Heart right ventricle (tissue), 16 donors: ENCODE results near the gene PTCH2. TPM values are rescaled to one million over a fixed set of nuclear protein-coding genes. Genes with fewer than 3 reads are reported as not detected.

Experiments
- ATAC-seq, 8 donors: fragments of 200-7000 bp; cut with Tn5 transposase; one replicate each; pipeline ENCODE4 v1.9.1; 2020; ENCODE audit warnings: mild to moderate bottlenecking in 8 of 8, moderate library complexity in 8 of 8, moderate number of reproducible peaks in 1 of 8
- DNase-seq, 2 donors: peaks; one replicate each; pipeline ENCODE4 v3.0.0-alpha.2; 2020
- H3K27ac ChIP-seq, 10 donors: fragments of 200-600 bp; sonication (generic) in 2 of 10; one replicate each; pipeline versions ENCODE4 v1.5.0 to v1.8.0; 2020 to 2022; ENCODE audit warnings: mild to moderate bottlenecking in 3 of 10
- H3K27me3 ChIP-seq, 7 donors: fragments of 200-600 bp; one replicate each; pipeline ENCODE4 v1.8.0; 2021 to 2022; ENCODE audit warnings: mild to moderate bottlenecking in 2 of 7
- H3K36me3 ChIP-seq, 9 donors: fragments of 200-600 bp; sonication (generic) in 1 of 9; one replicate each; pipeline versions ENCODE4 v1.5.0 to v1.8.0; 2020 to 2022; ENCODE audit warnings: mild to moderate bottlenecking in 2 of 9
- H3K4me1 ChIP-seq, 9 donors: fragments of 200-600 bp; sonication (generic) in 1 of 9; one replicate each; pipeline versions ENCODE4 v1.5.0 to v1.8.0; 2020 to 2022; ENCODE audit warnings: mild to moderate bottlenecking in 4 of 9
- H3K4me3 ChIP-seq, 10 donors: fragments of 200-600 bp; sonication (generic) in 2 of 10; one replicate each; pipeline versions ENCODE4 v1.5.0 to v1.8.0; 2020 to 2022; ENCODE audit warnings: mild to moderate bottlenecking in 7 of 10, moderate library complexity in 2 of 10
- H3K9me3 ChIP-seq, 11 donors: fragments of 200-600 bp in 10 of 11; sonication (generic) in 2 of 11; one replicate each; pipeline versions ENCODE4 v1.5.0 to v1.8.0; 2013 to 2022; ENCODE audit warnings: mild to moderate bottlenecking in 2 of 11, control low read depth in 1 of 11, moderate library complexity in 1 of 11
- CTCF ChIP-seq, 9 donors: fragments of 200-600 bp; sonication (generic) in 2 of 9; IDR thresholded peaks; one replicate each; pipeline versions ENCODE4 v1.5.0 to v1.8.0; 2021 to 2022; ENCODE audit warnings: antibody characterized with exemption in 9 of 9, mild to moderate bottlenecking in 5 of 9, moderate library complexity in 1 of 9
- WGBS, 2 donors: extraction: QIAGEN DNeasy Blood & Tissue Kit; methylation state at CpG; one replicate each; pipeline ENCODE4 v1.1.7; 2013; ENCODE audit warnings: inconsistent platforms in 1 of 2; 5-methylcytosine and 5-hydroxymethylcytosine counted together
- intact Hi-C, 10 donors: fragments of 100-400 bp; cut with DNase I; formaldehyde crosslinking; loops; one replicate each; pipeline versions ENCODE4 v1.11.1 to v1.14.2; 2022
- polyA plus RNA-seq, 2 donors: library from polyadenylated mRNA; stranded (reverse); fragments of 200-250 nt; gene quantifications; one replicate each; pipeline ENCODE4 v1.2.3, GENCODE V29; 2013
- total RNA-seq, 10 donors: library from RNA; stranded (reverse); fragmentation: NEBNext Ultra II Directional in 3 of 10; extraction: Animal tissue kit (Norgen Biotek cat#: 25700) in 3 of 10; gene quantifications; one replicate each; pipeline versions ENCODE4 v1.2.1 to v1.2.4, GENCODE V29; 2021 to 2023
- donor health status: Arrhythmogenic right ventricular cardiomyopathy.
- donor health status: ischemic (EF 13 %, LVEDD 7.1; RV severe dilation, severe dysfunction).
- donor health status: healthy with polysubstance abuse.
- donor health status: DM: no; HTN: yes; CAD: no.
- donor health status: DM: no; HTN: no; CAD: no.
- donor health status: ischemic (EF 25% LVEDD 6.9; RV normal size, moderate dysfunction).
- donor health status: ischemic (EF 25% LVEDD 5.7; RV mildly dilated, moderate dysfunction).
- donor health status: healthy.
- donor health status: DM: yes; HTN: yes; CAD: no.
- donor health status: Ischemic cardiomyopathy.
- donor health status: ischemic (EF 35%, LVEDD 5.7; RV mildly dilated, moderate dysfunction).
- donor health status: nonischemic (EF 11% LVEDD 7.7; RV severe dilation, severe dysfunction).
- donor health status: DM: yes; HTN: yes; CAD: no.
- donor health status: PGD.
- donor health status: ischemic (EF 29% LVEDD 5.4; RV normal size, mild dysfunction).
- donor health status: nonischemic (EF 23%, LVEDD 6.1; RV moderate dilation, normal function).

Gene PTCH2
- total and polyA plus RNA-seq, 12 donors: 0.25 to 1.1 (median 0.44) TPM

GRCh38 chr1:44792736-44793502, 50.1 kb downstream of the PTCH2 start:
- H3K9me3 ChIP-seq: no peaks in the 10 kb centered on the region
- H3K4me3 ChIP-seq: no peak overlapping the region
- H3K27ac ChIP-seq: no peak overlapping the region
- H3K27me3 ChIP-seq: no peaks in the 10 kb centered on the region
- TF ChIP-seq CTCF (IDR thresholded peaks at IDR 0.05): no peak
- no peaks in the 10 kb centered on the region for H3K4me1 ChIP-seq
- H3K36me3 ChIP-seq: no peaks in the 10 kb centered on the region
- DNase-seq (no peak), ATAC-seq (peak in 1 of 8 donors; percentile 15)
- 93 to 94% methylated on average over 9 of the region's 9 CpGs for WGBS, 2 donors
- intact Hi-C loops: loop anchor here in 7 of 10 donors (5.0 to 10.0 kb wide), 7 partner anchors 39 to 512 kb away; partner anchors contain the start of genes HECTD3 (in 3 of the 7) and UROD (in 3 of the 7)

- no peak for TF ChIP-seq CTCF (IDR thresholded peaks at IDR 0.05)
- H3K4me3 ChIP-seq: no peak overlapping the region
- 63 to 71% methylated on average over 7 of the region's 7 CpGs for WGBS, 2 donors
- H3K9me3 ChIP-seq: no peaks in the 10 kb centered on the region
- intact Hi-C loops: loop anchor here in 7 of 10 donors (5.0 to 10.0 kb wide), 7 partner anchors 41 to 514 kb away; partner anchors contain the start of genes HECTD3 (in 3 of the 7) and UROD (in 3 of the 7)
- H3K27ac ChIP-seq: no peak overlapping the region
- ATAC-seq: no peak
- H3K4me1 ChIP-seq: peaks cover 0 to 6% (median 4%) of the 10 kb centered on the region in 9 donors
- no peaks in the 10 kb centered on the region for H3K36me3 ChIP-seq
- no peaks in the 10 kb centered on the region for H3K27me3 ChIP-seq
- no peak for DNase-seq
These were observed 51.9 kb downstream of the PTCH2 start for GRCh38 chr1:44790968-44791801.

- peaks cover 0 to 34% (median 29%) of the 10 kb centered on the region in 9 donors for H3K4me1 ChIP-seq
- no peak for DNase-seq
- intact Hi-C loops: loop anchor here in 7 of 10 donors (5.0 to 10.0 kb wide), 6 partner anchors 34 to 517 kb away; no protein-coding TSS in a partner anchor
- H3K9me3 ChIP-seq: no peaks in the 10 kb centered on the region
- WGBS, 2 donors: 82 to 85% methylated on average over 9 of the region's 9 CpGs
- peaks cover 0 to 7% (median 0%) of the 10 kb centered on the region in 7 donors for H3K27me3 ChIP-seq
- no peaks in the 10 kb centered on the region for H3K36me3 ChIP-seq
- peak within 1 kb of the TSS in 3 of 10 donors; percentile 9 to 59 (median 47) for H3K27ac ChIP-seq
- no peak for TF ChIP-seq CTCF (IDR thresholded peaks at IDR 0.05)
- H3K4me3 ChIP-seq: no peak within 1 kb of the TSS
- no peak for ATAC-seq
These were observed 54.8 kb downstream of the PTCH2 start, which contains the start of gene BEST4 for GRCh38 chr1:44788120-44788860. BEST4 (minus strand) TSS chr1:44788170; CDS start chr1:44787705, 465 bp downstream.
